ENCODE data around the gene PHTF2.

DNA sequence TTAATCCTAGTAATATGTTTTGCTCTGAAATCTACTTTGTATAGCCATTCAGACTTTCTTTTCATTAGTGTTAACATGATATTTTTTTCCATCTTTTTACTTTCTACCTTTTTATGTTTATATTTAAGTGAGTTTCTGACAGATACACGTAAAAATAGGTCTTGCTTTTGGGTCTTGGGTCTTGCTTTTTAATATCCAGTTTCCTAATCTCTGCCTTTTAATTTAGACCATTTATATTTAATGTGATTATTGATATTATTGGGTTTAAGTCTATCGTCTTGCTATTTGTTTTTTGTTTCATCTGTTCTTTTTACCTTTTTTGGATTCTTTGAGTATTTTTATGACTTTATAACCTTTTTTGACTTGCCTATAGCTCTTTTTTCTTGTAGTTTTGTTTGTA lies 7.9 kb downstream of the PHTF2 start:
- TF ChIP-seq POLR2A (IDR thresholded peaks at IDR 0.05) (no peak), EP300 (IDR thresholded peaks at IDR 0.05) (no peak)
- TF ChIP-seq, protein P1, sequence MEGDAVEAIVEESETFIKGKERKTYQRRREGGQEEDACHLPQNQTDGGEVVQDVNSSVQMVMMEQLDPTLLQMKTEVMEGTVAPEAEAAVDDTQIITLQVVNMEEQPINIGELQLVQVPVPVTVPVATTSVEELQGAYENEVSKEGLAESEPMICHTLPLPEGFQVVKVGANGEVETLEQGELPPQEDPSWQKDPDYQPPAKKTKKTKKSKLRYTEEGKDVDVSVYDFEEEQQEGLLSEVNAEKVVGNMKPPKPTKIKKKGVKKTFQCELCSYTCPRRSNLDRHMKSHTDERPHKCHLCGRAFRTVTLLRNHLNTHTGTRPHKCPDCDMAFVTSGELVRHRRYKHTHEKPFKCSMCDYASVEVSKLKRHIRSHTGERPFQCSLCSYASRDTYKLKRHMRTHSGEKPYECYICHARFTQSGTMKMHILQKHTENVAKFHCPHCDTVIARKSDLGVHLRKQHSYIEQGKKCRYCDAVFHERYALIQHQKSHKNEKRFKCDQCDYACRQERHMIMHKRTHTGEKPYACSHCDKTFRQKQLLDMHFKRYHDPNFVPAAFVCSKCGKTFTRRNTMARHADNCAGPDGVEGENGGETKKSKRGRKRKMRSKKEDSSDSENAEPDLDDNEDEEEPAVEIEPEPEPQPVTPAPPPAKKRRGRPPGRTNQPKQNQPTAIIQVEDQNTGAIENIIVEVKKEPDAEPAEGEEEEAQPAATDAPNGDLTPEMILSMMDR (IDR thresholded peaks at IDR 0.05): no peak

Measured in ovary (tissue), 3 donors.